ENCODE data around the gene TNIK. TPM values are rescaled to one million over a fixed set of nuclear protein-coding genes. Genes with fewer than 3 reads are reported as not detected.

Gene TNIK
- polyA plus RNA-seq, 1 of the 3 experiments (the other 2 are of a cell fraction) = 19.4 TPM

- no peak overlapping the region for H3K4me2 ChIP-seq
- no peaks in the 10 kb centered on the region for H4K20me1 ChIP-seq (ENCODE audit: insufficient read depth)
- no peak overlapping the region for H2AFZ ChIP-seq (ENCODE audit: low read depth)
- POLR2A ChIA-PET = no interaction called here
- no peaks in the 10 kb centered on the region for H3K4me1 ChIP-seq (ENCODE audit: control insufficient read depth in 1 of 2, insufficient read depth in 2 of 2, low read depth in 1 of 2, low read length in 1 of 2)
- CTCF ChIA-PET = no interaction called here
- H3K9me3 ChIP-seq = no peaks in the 10 kb centered on the region
- H3K4me3 ChIP-seq (ENCODE audit: low read depth in 2 of 2, low read length in 1 of 2) = no peak overlapping the region
- H3K9me2 ChIP-seq = no peaks in the 10 kb centered on the region
- H3K36me3 ChIP-seq (replicated peaks in 1 of 2; ENCODE audit: control insufficient read depth in 1 of 2, insufficient read depth in 2 of 2, low read length in 1 of 2) = peaks cover 48 to 72% of the 10 kb centered on the region in 2 experiments
- H3K9ac ChIP-seq = no peak overlapping the region
- H3K27ac ChIP-seq (ENCODE audit: low read depth in 2 of 2, low read length in 1 of 2) = no peak overlapping the region
- 88% methylated on average over 6 of the region's 6 CpGs for WGBS (ENCODE audit: low lambda C conversion rate)
- no peaks in the 10 kb centered on the region for H3F3A ChIP-seq (replicated peaks; ENCODE audit: insufficient read depth)
- H3K79me2 ChIP-seq (ENCODE audit: insufficient read depth) = no peaks in the 10 kb centered on the region
- no peak for TF ChIP-seq FOXM1 (IDR thresholded peaks at IDR 0.05; ENCODE audit: low read depth)
- TF ChIP-seq NRF1 (IDR thresholded peaks at IDR 0.05; ENCODE audit: low read depth, low read length) = no peak
- TF ChIP-seq REST (IDR thresholded peaks at IDR 0.05; ENCODE audit: low read depth, low read length) = no peak
- no peak for TF ChIP-seq ELF1 (IDR thresholded peaks at IDR 0.05)
- no peak for TF ChIP-seq CHD2 (IDR thresholded peaks at IDR 0.05; ENCODE audit: low read length, partially characterized antibody)
- no peak for TF ChIP-seq FOXJ3 (CRISPR knock-in tag; IDR thresholded peaks at IDR 0.05)
- no peak for TF ChIP-seq RCOR1 (IDR thresholded peaks at IDR 0.05; ENCODE audit: low read length)
- TF ChIP-seq JUND (IDR thresholded peaks at IDR 0.05) = no peak
- no peak for TF ChIP-seq SMC3 (IDR thresholded peaks at IDR 0.05; ENCODE audit: low read depth, low read length)
- TF ChIP-seq MXI1 (IDR thresholded peaks at IDR 0.05; ENCODE audit: low read depth, low read length) = no peak
- no peak for TF ChIP-seq EP300 (IDR thresholded peaks at IDR 0.05; ENCODE audit: borderline replicate concordance in 1 of 2, low read depth in 1 of 2, low read length in 1 of 2)
- H3K27me3 ChIP-seq (ENCODE audit: insufficient read depth) = no peaks in the 10 kb centered on the region
- no peak for DNase-seq
Observed at GRCh38 chr3:171066206-171066605, 394.0 kb downstream of the TNIK start.

GRCh38 chr3:171065732-171066131, 394.5 kb downstream of the TNIK start:
- H3K9me2 ChIP-seq = no peaks in the 10 kb centered on the region
- peaks cover 47 to 69% of the 10 kb centered on the region in 2 experiments for H3K36me3 ChIP-seq (replicated peaks in 1 of 2; ENCODE audit: control insufficient read depth in 1 of 2, insufficient read depth in 2 of 2, low read length in 1 of 2)
- H3K4me1 ChIP-seq (ENCODE audit: control insufficient read depth in 1 of 2, insufficient read depth in 2 of 2, low read depth in 1 of 2, low read length in 1 of 2) = no peaks in the 10 kb centered on the region
- no peaks in the 10 kb centered on the region for H3K9me3 ChIP-seq
- no peaks in the 10 kb centered on the region for H3F3A ChIP-seq (replicated peaks; ENCODE audit: insufficient read depth)
- no peaks in the 10 kb centered on the region for H3K27me3 ChIP-seq (ENCODE audit: insufficient read depth)
- H2AFZ ChIP-seq (ENCODE audit: low read depth) = no peak overlapping the region
- H3K4me2 ChIP-seq = no peak overlapping the region
- WGBS (ENCODE audit: low lambda C conversion rate) = 86% methylated on average over 1 of the region's 1 CpG
- TF ChIP-seq EP300 (IDR thresholded peaks at IDR 0.05; ENCODE audit: borderline replicate concordance in 1 of 2, low read depth in 1 of 2, low read length in 1 of 2) (no peak), SMC3 (IDR thresholded peaks at IDR 0.05; ENCODE audit: low read depth, low read length) (no peak), YY1 (IDR thresholded peaks at IDR 0.05; ENCODE audit: low read depth) (no peak), RFX5 (IDR thresholded peaks at IDR 0.05; ENCODE audit: low read length) (no peak), SIN3A (IDR thresholded peaks at IDR 0.05; ENCODE audit: borderline replicate concordance, low read depth, low read length) (no peak), MXI1 (IDR thresholded peaks at IDR 0.05; ENCODE audit: low read depth, low read length) (no peak), RXRA (IDR thresholded peaks at IDR 0.05; ENCODE audit: borderline replicate concordance, low read depth) (no peak), PBX3 (IDR thresholded peaks at IDR 0.05) (no peak), IRF3 (IDR thresholded peaks at IDR 0.05; ENCODE audit: low read depth, low read length) (no peak), ELF1 (IDR thresholded peaks at IDR 0.05) (no peak), TCF12 (IDR thresholded peaks at IDR 0.05) (no peak), NRF1 (IDR thresholded peaks at IDR 0.05; ENCODE audit: low read depth, low read length) (no peak), FOSL2 (IDR thresholded peaks at IDR 0.05; ENCODE audit: borderline replicate concordance, low read depth) (no peak), CHD2 (IDR thresholded peaks at IDR 0.05; ENCODE audit: low read length, partially characterized antibody) (no peak)
- H3K79me2 ChIP-seq (ENCODE audit: insufficient read depth) = no peaks in the 10 kb centered on the region
- no peak overlapping the region for H3K27ac ChIP-seq (ENCODE audit: low read depth in 2 of 2, low read length in 1 of 2)
- ChIA-PET POLR2A (no interaction called here), CTCF (interaction anchor here (1.1 kb wide), 1 partner anchor 11 kb away, joined by 3 read pairs; no protein-coding TSS in a partner anchor)
- no peak overlapping the region for H3K9ac ChIP-seq
- no peak overlapping the region for H3K4me3 ChIP-seq (ENCODE audit: low read depth in 2 of 2, low read length in 1 of 2)
- no peak for DNase-seq
- no peaks in the 10 kb centered on the region for H4K20me1 ChIP-seq (ENCODE audit: insufficient read depth)
